ENCODE results near the gene RBM43. TPM values are rescaled to one million over a fixed set of nuclear protein-coding genes. Genes with fewer than 3 reads are reported as not detected.

RBM43 gene
- total RNA-seq, 1 experiment from 2014 or later, result 1.8 TPM

DNA sequence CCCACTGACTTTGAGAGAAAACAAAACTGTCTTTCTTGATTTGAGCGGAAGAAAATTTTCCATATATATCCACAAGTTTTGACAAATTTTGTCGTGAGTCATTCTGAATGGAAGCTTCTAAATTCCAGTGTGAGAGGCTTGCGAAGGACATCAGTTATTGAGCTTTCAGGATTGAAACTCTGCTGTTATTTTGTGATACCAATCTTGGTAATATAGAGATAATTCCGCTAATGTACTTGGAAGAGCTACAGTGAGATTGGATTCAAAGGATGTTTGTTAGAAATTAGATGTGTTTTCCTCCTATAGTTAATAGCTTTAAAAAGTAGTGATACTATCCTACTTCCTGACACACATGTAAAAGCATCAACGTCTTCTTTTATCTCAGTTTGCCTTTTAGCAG lies 61.4 kb downstream of the RBM43 start:
- no peak overlapping the region for H2AFZ ChIP-seq (ENCODE audit: low read length)
- H4K8ac ChIP-seq (replicated peaks; ENCODE audit: insufficient read length, low read depth, low read length), result no peak overlapping the region
- H4K20me1 ChIP-seq (ENCODE audit: control insufficient read depth, insufficient read depth, insufficient read length), result no peaks in the 10 kb centered on the region
- H3K4me3 Mint-ChIP-seq, result no peak overlapping the region
- H3K27ac ChIP-seq (ENCODE audit: insufficient read length, low read depth, low read length), result no peak overlapping the region
- H3K23me2 ChIP-seq (ENCODE audit: insufficient read length, low read depth, low read length, poor library complexity, severe bottlenecking), result no peaks in the 10 kb centered on the region
- TF ChIP-seq, protein P1, sequence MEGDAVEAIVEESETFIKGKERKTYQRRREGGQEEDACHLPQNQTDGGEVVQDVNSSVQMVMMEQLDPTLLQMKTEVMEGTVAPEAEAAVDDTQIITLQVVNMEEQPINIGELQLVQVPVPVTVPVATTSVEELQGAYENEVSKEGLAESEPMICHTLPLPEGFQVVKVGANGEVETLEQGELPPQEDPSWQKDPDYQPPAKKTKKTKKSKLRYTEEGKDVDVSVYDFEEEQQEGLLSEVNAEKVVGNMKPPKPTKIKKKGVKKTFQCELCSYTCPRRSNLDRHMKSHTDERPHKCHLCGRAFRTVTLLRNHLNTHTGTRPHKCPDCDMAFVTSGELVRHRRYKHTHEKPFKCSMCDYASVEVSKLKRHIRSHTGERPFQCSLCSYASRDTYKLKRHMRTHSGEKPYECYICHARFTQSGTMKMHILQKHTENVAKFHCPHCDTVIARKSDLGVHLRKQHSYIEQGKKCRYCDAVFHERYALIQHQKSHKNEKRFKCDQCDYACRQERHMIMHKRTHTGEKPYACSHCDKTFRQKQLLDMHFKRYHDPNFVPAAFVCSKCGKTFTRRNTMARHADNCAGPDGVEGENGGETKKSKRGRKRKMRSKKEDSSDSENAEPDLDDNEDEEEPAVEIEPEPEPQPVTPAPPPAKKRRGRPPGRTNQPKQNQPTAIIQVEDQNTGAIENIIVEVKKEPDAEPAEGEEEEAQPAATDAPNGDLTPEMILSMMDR (conservative IDR thresholded peaks at IDR 0.05), result no peak
- H2BK120ac ChIP-seq (ENCODE audit: low read depth, low read length, poor library complexity, severe bottlenecking), result no peak overlapping the region
- no peak overlapping the region for H2BK20ac ChIP-seq (ENCODE audit: low read depth, low read length, poor library complexity, severe bottlenecking)
- H3K56ac ChIP-seq (ENCODE audit: insufficient read length, low read depth, low read length), result no peak overlapping the region
- H3K27ac Mint-ChIP-seq, result no peak overlapping the region
- no peaks in the 10 kb centered on the region; the same call in 1 of the 2 replicates for H3K27me3 Mint-ChIP-seq (ENCODE audit: low read depth)
- no peaks in the 10 kb centered on the region for H3K27me3 ChIP-seq (ENCODE audit: insufficient read depth, low read length)
- no peak overlapping the region for H3K9ac ChIP-seq (ENCODE audit: extremely low read depth, insufficient read length, low read length)
- H2BK5ac ChIP-seq (ENCODE audit: insufficient read length, low read length), result no peak overlapping the region
- no peak overlapping the region for H2AK5ac ChIP-seq (ENCODE audit: insufficient read length, low read length)
- peaks cover 5 to 8% (median 6%) of the 10 kb centered on the region in 3 experiments; a peak in 6 of 7 replicates for H3K36me3 Mint-ChIP-seq (ENCODE audit: insufficient read depth in 1 of 3, low read depth in 3 of 3)
- no peak overlapping the region for H4K91ac ChIP-seq (ENCODE audit: insufficient read length, low read depth, low read length)
- no peak overlapping the region for H3K23ac ChIP-seq (ENCODE audit: insufficient read length, low read depth, low read length)
- no peak overlapping the region for H3K4ac ChIP-seq (ENCODE audit: low read depth, low read length)
- H3T11ph ChIP-seq (ENCODE audit: low read length), result no peak overlapping the region
- H2BK12ac ChIP-seq (ENCODE audit: insufficient read length, low read depth, low read length), result no peak overlapping the region
- H3K79me2 ChIP-seq (ENCODE audit: insufficient read depth, low read length), result no peaks in the 10 kb centered on the region
- H3K4me2 ChIP-seq (ENCODE audit: insufficient read depth, insufficient read length, low read length), result no peak overlapping the region
- no peaks in the 10 kb centered on the region for H3K79me1 ChIP-seq (ENCODE audit: insufficient read depth, low read depth, low read length, poor library complexity, severe bottlenecking)
- no peak for DNase-seq
- H4K5ac ChIP-seq (ENCODE audit: insufficient read length, low read depth, low read length), result no peak overlapping the region
- no peaks in the 10 kb centered on the region for H3K9me3 ChIP-seq (ENCODE audit: control insufficient read depth, low read depth, low read length)
- WGBS (ENCODE audit: extremely low coverage, insufficient read length, low lambda C conversion rate), result no CpG with 5 or more reads among the region's 5 CpGs
- H3K4me1 Mint-ChIP-seq, result peaks cover 6 to 8% of the 10 kb centered on the region in 2 experiments
- peaks cover 6 to 8% of the 10 kb centered on the region in 2 experiments; a peak in 3 of 5 replicates for H3K9me3 Mint-ChIP-seq
- no peak overlapping the region for H2BK15ac ChIP-seq (ENCODE audit: low read depth, low read length)
- H3K4me1 ChIP-seq (ENCODE audit: insufficient read depth, low read length), result no peaks in the 10 kb centered on the region
- no peak overlapping the region for H3K18ac ChIP-seq (ENCODE audit: insufficient read length, low read depth, low read length)
- H3K14ac ChIP-seq (ENCODE audit: insufficient read depth, low read length), result no peak overlapping the region
